GM21825 (cell line): Measurements from ENCODE around the gene EIF4A3.
"Not testable (repeated sequence)": the region's sequence is repeated elsewhere in the genome, so short reads cannot be mapped to it uniquely, and the experiment has no call there.

Experiments
- ATAC-seq: cut with Tn5 transposase; IDR thresholded peaks from one replicate; pipeline ENCODE4 v1.9.1; 2021; ENCODE audit warnings: mild to moderate bottlenecking, moderate library complexity; ENCODE audit not compliant: unreplicated experiment

Gene EIF4A3

GRCh38 chr17:80173126-80173525 is 26.2 kb upstream of the EIF4A3 start:
- no peak for ATAC-seq

GRCh38 chr17:80171681-80172080 is 24.8 kb upstream of the EIF4A3 start:
- ATAC-seq = no peak

GRCh38 chr17:80169784-80170500 is 23.0 kb upstream of the EIF4A3 start, which contains the start of gene CARD14:
CARD14 (plus strand) TSS chr17:80170030; CDS start chr17:80181439, 11,409 bp downstream.
- ATAC-seq = no peak

- no peak for ATAC-seq
These were observed 22.2 kb upstream of the EIF4A3 start for GRCh38 chr17:80169107-80169506.

GRCh38 chr17:80168371-80168770 is 21.4 kb upstream of the EIF4A3 start:
- ATAC-seq = no peak

- ATAC-seq = no peak
These were observed 19.5 kb upstream of the EIF4A3 start for GRCh38 chr17:80166446-80166845.

GRCh38 chr17:80164185-80164584 is 17.3 kb upstream of the EIF4A3 start:
- no peak for ATAC-seq

GRCh38 chr17:80163336-80163735 is 16.4 kb upstream of the EIF4A3 start:
- ATAC-seq = no peak

GRCh38 chr17:80160536-80160935 is 13.6 kb upstream of the EIF4A3 start:
- ATAC-seq = no peak

- no peak for ATAC-seq
These were observed 11.9 kb upstream of the EIF4A3 start for GRCh38 chr17:80158846-80159245.

- ATAC-seq = not testable (repeated sequence)
These were observed 8.7 kb upstream of the EIF4A3 start for GRCh38 chr17:80155600-80155999.

GRCh38 chr17:80154166-80154565 is 7.2 kb upstream of the EIF4A3 start:
- ATAC-seq = no peak

GRCh38 chr17:80153004-80153403 is 6.1 kb upstream of the EIF4A3 start:
- peak; percentile 67 for ATAC-seq

GRCh38 chr17:80152081-80152702 is 5.3 kb upstream of the EIF4A3 start:
- no peak for ATAC-seq

GRCh38 chr17:80151333-80151732 is 4.4 kb upstream of the EIF4A3 start:
- ATAC-seq = no peak

GRCh38 chr17:80146121-80147034 is 550 bp downstream of the EIF4A3 start:
- peak; percentile 19 for ATAC-seq

GRCh38 chr17:80145076-80146075 is 1.6 kb downstream of the EIF4A3 start:
- ATAC-seq = no peak

- no peak for ATAC-seq
These were observed 4.0 kb downstream of the EIF4A3 start for GRCh38 chr17:80142929-80143328.

GRCh38 chr17:80141463-80142165 is 5.3 kb downstream of the EIF4A3 start:
- ATAC-seq = no peak
